Measurements from ENCODE around the gene IGSF6.

IGSF6 gene

GRCh38 chr16:21617607-21618006, 34.8 kb downstream of the IGSF6 start:
- no peak for DNase-seq (ENCODE audit: low read depth)
- TF ChIP-seq, protein P1, sequence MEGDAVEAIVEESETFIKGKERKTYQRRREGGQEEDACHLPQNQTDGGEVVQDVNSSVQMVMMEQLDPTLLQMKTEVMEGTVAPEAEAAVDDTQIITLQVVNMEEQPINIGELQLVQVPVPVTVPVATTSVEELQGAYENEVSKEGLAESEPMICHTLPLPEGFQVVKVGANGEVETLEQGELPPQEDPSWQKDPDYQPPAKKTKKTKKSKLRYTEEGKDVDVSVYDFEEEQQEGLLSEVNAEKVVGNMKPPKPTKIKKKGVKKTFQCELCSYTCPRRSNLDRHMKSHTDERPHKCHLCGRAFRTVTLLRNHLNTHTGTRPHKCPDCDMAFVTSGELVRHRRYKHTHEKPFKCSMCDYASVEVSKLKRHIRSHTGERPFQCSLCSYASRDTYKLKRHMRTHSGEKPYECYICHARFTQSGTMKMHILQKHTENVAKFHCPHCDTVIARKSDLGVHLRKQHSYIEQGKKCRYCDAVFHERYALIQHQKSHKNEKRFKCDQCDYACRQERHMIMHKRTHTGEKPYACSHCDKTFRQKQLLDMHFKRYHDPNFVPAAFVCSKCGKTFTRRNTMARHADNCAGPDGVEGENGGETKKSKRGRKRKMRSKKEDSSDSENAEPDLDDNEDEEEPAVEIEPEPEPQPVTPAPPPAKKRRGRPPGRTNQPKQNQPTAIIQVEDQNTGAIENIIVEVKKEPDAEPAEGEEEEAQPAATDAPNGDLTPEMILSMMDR (IDR thresholded peaks at IDR 0.05; ENCODE audit: control insufficient read depth, insufficient read depth, low read depth, low read length, missing control alignments), result no peak
- no peak overlapping the region for H3K4me3 ChIP-seq (ENCODE audit: control insufficient read depth, low read depth, low read length)

DNA sequence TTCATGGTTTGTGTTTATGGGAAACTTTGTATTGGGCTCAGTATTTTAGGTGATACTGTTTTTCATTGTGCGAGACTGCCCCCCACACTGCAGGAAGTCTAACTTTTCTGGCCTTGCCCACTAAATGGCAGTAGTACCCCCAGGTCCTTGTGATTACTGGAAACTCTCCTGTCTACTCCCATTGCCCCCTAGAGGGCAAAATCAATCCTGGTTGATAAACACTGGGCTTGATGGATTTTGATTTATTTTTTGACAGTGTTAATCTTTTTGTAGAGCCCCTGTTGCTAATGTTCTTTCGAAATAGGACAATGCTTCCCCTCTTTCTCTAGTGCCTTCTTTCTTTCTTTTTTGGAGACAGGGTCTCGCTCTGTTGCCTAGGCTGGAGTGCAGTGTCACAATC, 37.5 kb downstream of the IGSF6 start:
- H3K4me3 ChIP-seq (ENCODE audit: control insufficient read depth, low read depth, low read length), result no peak overlapping the region
- TF ChIP-seq, protein P1 (IDR thresholded peaks at IDR 0.05; ENCODE audit: control insufficient read depth, insufficient read depth, low read depth, low read length, missing control alignments), result no peak
- no peak for DNase-seq (ENCODE audit: low read depth)

GRCh38 chr16:21613781-21614180, 38.6 kb downstream of the IGSF6 start:
- H3K4me3 ChIP-seq (ENCODE audit: control insufficient read depth, low read depth, low read length), result no peak overlapping the region
- TF ChIP-seq, protein P1 (IDR thresholded peaks at IDR 0.05; ENCODE audit: control insufficient read depth, insufficient read depth, low read depth, low read length, missing control alignments), result no peak
- DNase-seq (ENCODE audit: low read depth), result no peak

GRCh38 chr16:21613361-21613760, 39.0 kb downstream of the IGSF6 start:
- no peak overlapping the region for H3K4me3 ChIP-seq (ENCODE audit: control insufficient read depth, low read depth, low read length)
- no peak for DNase-seq (ENCODE audit: low read depth)
- TF ChIP-seq, protein P1 (IDR thresholded peaks at IDR 0.05; ENCODE audit: control insufficient read depth, insufficient read depth, low read depth, low read length, missing control alignments), result no peak

DNA sequence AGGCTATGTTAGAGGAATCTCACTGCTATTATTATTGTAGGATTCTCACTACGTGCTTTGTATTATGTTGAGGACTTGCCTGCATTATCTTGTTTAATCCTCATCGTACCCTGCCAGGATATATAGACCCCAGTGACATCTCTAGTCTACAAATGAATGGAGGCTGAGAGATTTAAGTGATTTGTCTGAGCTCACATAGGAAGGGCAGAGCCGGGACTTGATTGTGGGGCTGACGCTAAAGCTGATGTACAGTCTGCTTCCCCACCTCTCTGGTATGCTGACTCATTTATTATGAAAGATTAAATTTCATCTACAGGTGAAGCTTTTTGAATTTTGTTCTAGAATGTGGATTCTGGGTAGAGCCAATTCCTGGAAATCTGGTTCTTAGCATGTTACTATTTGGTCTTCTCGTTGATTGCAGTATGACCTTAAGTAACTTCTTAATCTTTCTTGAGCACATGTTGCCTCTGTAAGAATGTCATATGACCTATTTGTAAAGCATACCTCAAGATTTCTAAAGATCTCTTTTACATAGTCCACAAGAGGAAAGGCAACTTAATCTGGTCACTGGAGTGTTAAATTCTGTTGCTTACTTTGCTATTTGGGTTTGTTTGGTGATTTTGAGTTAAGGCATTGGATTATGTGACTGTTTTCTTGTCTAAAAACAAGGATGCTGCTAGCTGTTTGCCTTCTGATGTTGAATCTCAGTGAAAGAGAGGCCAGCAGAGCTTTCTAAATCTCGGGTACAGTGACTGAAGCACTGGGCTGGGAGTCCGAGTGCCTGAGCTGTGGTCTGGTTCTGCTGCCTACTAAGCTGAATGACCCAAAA, 40.6 kb downstream of the IGSF6 start:
- TF ChIP-seq, protein P1 (IDR thresholded peaks at IDR 0.05; ENCODE audit: control insufficient read depth, insufficient read depth, low read depth, low read length, missing control alignments), result no peak
- DNase-seq (ENCODE audit: low read depth), result no peak
- no peak overlapping the region for H3K4me3 ChIP-seq (ENCODE audit: control insufficient read depth, low read depth, low read length)

GRCh38 chr16:21611198-21611555, 41.2 kb downstream of the IGSF6 start:
- TF ChIP-seq, protein P1 (IDR thresholded peaks at IDR 0.05; ENCODE audit: control insufficient read depth, insufficient read depth, low read depth, low read length, missing control alignments), result no peak
- H3K4me3 ChIP-seq (ENCODE audit: control insufficient read depth, low read depth, low read length), result no peak overlapping the region
- no peak for DNase-seq (ENCODE audit: low read depth)

Measured in AG09309 (cell line).